ENCODE data around the gene FAM83D.

FAM83D gene

DNA sequence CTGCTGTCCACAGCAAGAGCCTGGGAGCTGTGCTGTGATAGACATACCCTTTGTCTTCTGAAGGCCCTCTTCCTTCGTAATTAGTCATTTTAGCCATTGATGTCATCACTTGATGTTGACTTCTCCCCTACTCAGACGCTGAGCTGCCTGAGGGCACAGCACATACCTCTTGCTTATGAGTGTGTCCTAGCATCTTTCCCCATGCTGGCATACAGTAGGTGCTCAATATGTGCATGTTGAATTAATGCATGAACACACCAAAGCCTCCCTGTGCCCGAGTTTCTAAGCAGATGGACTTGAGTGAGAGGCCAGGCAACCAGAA lies 35.8 kb upstream of the FAM83D start:
- TF ChIP-seq, protein P1, sequence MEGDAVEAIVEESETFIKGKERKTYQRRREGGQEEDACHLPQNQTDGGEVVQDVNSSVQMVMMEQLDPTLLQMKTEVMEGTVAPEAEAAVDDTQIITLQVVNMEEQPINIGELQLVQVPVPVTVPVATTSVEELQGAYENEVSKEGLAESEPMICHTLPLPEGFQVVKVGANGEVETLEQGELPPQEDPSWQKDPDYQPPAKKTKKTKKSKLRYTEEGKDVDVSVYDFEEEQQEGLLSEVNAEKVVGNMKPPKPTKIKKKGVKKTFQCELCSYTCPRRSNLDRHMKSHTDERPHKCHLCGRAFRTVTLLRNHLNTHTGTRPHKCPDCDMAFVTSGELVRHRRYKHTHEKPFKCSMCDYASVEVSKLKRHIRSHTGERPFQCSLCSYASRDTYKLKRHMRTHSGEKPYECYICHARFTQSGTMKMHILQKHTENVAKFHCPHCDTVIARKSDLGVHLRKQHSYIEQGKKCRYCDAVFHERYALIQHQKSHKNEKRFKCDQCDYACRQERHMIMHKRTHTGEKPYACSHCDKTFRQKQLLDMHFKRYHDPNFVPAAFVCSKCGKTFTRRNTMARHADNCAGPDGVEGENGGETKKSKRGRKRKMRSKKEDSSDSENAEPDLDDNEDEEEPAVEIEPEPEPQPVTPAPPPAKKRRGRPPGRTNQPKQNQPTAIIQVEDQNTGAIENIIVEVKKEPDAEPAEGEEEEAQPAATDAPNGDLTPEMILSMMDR (IDR thresholded peaks at IDR 0.05; ENCODE audit: borderline replicate concordance, insufficient read depth, low read depth, low read length): no peak
- H3K4me3 ChIP-seq (ENCODE audit: low read depth, low read length): no peak overlapping the region

DNA sequence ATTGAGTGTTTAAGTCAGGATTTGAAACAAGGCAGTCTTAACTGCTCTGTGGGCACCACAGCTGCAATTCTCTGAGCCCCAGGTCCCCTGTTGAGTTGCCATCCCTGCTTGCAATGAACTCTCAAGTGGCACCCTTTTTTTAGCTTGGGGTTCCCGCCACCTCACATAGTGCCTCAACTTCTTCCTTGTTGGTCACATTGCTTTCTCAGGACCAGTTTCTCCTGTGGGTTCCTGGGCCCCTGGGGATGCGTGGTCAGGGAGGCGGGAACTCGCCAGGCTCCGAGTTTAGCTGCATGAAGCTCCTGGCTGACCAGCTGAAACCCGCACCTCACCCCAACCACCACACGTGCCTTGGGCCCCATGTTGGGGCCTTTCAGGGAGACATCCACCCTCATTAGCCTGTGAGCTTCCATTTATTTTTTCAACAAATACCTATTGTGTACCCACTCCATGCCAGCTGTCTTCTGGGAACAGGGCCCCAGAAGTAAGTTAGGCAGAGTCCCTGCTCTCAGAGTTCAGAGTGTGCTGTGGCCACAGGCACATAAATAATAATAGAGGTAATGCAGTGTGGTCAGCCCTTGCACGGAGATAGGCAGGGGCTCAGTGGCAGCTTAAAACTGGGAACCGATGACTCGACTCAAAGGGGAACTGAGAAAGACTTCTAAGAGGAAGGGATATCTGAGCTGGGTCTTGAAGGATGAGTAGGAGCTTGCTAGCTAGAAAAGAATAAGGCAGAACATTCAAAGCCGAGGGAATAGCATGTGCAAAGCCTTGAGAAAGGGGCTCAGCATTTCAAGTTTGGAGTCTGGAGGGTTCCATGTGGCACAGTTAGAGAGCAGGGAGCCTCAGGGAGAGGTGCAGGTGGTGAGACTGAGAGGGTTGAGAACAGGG lies 33.9 kb upstream of the FAM83D start:
- no peak overlapping the region for H3K4me3 ChIP-seq (ENCODE audit: low read depth, low read length)
- TF ChIP-seq, protein P1 (IDR thresholded peaks at IDR 0.05; ENCODE audit: borderline replicate concordance, insufficient read depth, low read depth, low read length): no peak

DNA sequence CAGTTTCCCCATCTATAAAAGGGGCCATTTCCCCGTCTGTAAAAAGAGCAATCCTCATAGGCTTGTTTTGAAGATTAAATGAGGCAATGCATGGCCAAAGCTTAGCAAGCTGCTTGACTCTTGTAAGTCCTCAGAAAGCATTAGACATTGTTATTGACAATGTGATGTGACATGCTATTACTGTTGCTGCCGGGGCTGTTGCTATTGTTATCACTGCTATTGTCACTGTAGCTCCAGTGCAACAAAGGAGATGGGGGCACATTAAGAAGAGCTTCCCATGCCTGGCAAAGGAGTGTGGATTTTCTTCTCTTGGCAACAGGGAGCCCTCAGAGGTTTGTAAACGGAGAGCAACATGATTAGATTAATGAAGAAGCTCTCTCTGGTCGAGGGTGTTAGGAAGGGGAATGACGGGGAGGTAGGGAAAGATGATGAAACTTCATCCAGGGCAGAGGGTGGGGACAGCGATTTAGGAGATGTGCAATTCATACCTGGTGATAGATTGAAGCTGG lies 33.1 kb upstream of the FAM83D start:
- H3K4me3 ChIP-seq (ENCODE audit: low read depth, low read length): no peak overlapping the region
- TF ChIP-seq, protein P1 (IDR thresholded peaks at IDR 0.05; ENCODE audit: borderline replicate concordance, insufficient read depth, low read depth, low read length): no peak

DNA sequence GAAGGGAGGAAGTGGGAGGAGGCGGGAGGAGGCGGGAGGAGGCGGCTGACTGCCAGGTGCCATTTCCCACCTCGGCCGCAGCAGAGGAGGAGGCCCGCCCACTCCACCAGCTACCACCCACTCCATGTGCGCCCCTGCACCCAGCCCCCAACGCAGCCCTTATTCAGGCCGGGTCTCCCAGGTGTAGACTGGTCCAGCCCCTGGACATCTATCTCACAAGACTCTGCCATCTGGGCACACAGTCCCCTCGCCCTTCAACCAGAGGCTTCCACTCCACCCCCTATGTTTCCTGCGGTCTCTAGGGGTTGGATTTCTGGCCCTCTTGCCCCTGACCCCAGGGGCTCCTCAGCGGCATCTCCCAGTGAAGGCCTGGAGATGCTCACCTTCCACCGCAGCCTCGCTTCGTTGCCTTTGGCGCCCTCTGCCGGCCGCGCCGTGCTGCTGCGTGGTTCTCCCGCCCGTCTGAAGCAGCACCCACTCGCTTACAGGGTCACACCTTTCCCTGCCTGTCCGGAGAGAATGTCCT lies 32.6 kb upstream of the FAM83D start:
- TF ChIP-seq, protein P1 (IDR thresholded peaks at IDR 0.05; ENCODE audit: borderline replicate concordance, insufficient read depth, low read depth, low read length): peak; percentile 98
- no peak overlapping the region for H3K4me3 ChIP-seq (ENCODE audit: low read depth, low read length)

DNA sequence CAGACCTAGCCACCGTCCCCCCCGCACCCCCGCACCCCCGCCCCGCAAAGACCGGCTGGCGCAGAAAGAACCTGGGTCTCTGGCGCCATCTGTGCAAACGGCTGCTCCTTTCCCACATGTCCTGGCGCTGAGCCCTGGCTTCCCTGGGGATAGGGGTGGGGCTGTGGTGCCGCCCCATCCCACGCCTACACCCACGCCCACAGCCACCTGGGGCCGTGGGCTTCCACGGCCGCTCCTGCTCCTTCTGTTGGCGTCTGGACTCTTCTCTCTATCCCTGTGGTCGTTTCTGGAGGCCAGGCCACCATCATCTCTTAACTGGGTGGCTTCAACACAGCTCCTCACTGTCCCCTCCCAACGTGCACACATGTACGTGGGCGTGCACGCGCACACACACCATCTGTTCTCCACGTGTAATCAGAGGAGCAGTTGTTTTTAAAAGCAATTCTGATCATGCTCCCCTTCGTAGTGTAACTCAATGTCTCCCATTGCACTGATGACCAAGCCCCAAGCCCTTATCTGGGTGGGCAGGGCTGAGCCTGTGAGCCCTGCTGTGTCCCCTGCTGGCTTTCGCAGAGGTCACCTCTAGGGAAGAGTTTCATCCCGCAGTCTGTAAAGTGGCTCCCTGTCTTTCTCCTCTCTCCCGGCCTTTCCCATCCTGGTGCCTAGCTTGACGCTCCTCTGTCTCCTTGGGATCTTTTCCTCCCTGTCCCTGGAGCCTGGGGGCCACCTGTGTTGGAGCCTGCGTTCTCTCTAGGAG lies 31.9 kb upstream of the FAM83D start:
- H3K4me3 ChIP-seq (ENCODE audit: low read depth, low read length): no peak overlapping the region
- TF ChIP-seq, protein P1 (IDR thresholded peaks at IDR 0.05; ENCODE audit: borderline replicate concordance, insufficient read depth, low read depth, low read length): no peak

DNA sequence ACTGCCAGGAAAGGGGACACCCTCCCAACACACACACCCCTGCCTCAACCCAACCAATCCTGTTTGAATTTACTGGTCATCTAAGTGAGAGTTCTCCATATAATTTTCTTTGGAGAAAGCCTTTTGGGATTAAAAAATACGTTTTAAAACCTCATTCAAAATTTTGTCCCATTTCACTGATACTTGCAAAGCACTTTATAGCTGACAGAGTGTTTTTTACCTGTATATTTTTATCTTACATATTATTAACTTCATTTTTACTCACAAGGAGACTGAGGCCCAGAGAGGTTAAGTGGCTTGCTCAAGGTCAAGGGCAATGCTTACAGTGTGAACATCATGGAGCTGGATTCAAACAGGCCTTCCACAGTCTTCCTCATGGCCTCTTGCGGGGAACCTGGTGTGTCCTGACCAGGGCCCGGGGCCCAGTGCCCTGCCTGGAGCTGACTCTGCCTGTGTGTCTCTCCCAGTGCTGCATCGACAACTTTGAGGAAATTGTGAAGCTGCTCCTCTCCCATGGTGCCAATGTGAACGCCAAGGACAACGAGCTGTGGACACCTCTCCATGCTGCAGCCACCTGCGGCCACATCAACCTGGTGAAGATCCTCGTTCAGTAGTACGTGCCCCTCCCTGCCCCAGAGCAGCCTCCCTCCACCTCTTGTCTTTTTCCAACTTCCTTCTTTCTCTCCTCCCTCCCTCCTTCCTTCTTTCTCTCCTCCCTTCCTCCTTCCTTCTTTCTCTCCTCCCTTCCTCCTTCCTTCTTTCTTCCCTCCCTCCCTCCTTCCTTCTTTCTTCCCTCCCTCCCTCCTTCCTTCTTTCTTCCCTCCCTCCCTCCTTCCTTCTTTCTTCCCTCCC lies 30.9 kb upstream of the FAM83D start:
- H3K4me3 ChIP-seq (ENCODE audit: low read depth, low read length): no peak overlapping the region
- TF ChIP-seq, protein P1 (IDR thresholded peaks at IDR 0.05; ENCODE audit: borderline replicate concordance, insufficient read depth, low read depth, low read length): no peak

All from GM12875 (cell line).